K562 (cell line): ENCODE results near the gene AP3B1. TPM values are rescaled to one million over a fixed set of nuclear protein-coding genes. Genes with fewer than 3 reads are reported as not detected.

Source experiments
- TEAD2 ChIP-seq: fragments of 450-650 bp; IDR thresholded peaks from 2 replicates; pipeline ENCODE4 v1.6.1; 2016; ENCODE audit warnings: missing genetic modification characterization, control low read depth, missing compliant biosample characterization
- ZNF24 ChIP-seq: fragments of 450-650 bp; IDR thresholded peaks from 2 replicates; pipeline ENCODE4 v1.6.1; 2016
- polyA plus RNA-seq, 8 experiments: library from polyadenylated mRNA; depleted of rRNA in 4 of 8; stranded (reverse) in 5 of 8; unstranded in 3 of 8; fragments of >200 nt; fragmentation: Nextera tagmentation in 2 of 8; fragmentation: Illumina TruSeq in 1 of 8; extraction: Ambion mirVana in 2 of 8; extraction: Trizol in 1 of 8; gene quantifications; 2 replicates each; pipeline versions ENCODE4 v1.2.1 to v1.2.3, GENCODE V29; 2011 to 2014; ENCODE audit warnings: inconsistent platforms in 1 of 8, missing spikeins in 1 of 8
- total RNA-seq, 7 experiments: library from RNA; depleted of rRNA in 6 of 7; stranded (reverse); fragments of >200 nt in 6 of 7; fragmentation: Illumina TruSeq in 2 of 7; extraction: Trizol in 2 of 7; gene quantifications; 2 replicates each; pipeline versions ENCODE4 v1.2.1 to v1.2.3, GENCODE V29; 2011 to 2021; ENCODE audit warnings: low replicate concordance in 1 of 7
- TF ChIP-seq, protein P1 (sequence below): fragments of 450-650 bp; IDR thresholded peaks from 2 replicates; pipeline ENCODE4 v1.6.1; 2016; ENCODE audit warnings: mild to moderate bottlenecking, moderate library complexity

Gene AP3B1
- total and polyA plus RNA-seq, 9 of the 15 experiments (the other 6 are each of a cell fraction or from before 2014, with no cell fraction given) = 21.1 to 61.8 (median 42.2) TPM

DNA sequence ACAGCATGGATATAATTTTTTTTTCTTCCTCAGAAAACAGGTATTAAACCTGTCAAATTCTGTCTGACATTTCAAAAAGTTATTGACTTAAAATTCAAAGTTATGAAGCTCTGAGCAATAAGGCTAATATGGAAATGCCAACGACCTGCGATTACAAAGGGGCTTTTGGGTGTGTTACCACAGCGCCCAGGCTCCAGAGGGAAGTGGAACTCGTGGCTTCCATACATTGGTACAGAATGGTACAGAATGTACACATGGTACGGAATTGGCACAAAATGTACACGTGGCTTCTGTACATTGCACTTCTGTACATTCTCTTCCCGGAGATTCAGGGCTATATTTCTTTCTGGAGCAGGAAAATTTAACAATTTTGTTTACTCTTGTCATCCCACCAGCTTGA lies 293.3 kb downstream of the AP3B1 start (continued):
- TF ChIP-seq, protein P1, sequence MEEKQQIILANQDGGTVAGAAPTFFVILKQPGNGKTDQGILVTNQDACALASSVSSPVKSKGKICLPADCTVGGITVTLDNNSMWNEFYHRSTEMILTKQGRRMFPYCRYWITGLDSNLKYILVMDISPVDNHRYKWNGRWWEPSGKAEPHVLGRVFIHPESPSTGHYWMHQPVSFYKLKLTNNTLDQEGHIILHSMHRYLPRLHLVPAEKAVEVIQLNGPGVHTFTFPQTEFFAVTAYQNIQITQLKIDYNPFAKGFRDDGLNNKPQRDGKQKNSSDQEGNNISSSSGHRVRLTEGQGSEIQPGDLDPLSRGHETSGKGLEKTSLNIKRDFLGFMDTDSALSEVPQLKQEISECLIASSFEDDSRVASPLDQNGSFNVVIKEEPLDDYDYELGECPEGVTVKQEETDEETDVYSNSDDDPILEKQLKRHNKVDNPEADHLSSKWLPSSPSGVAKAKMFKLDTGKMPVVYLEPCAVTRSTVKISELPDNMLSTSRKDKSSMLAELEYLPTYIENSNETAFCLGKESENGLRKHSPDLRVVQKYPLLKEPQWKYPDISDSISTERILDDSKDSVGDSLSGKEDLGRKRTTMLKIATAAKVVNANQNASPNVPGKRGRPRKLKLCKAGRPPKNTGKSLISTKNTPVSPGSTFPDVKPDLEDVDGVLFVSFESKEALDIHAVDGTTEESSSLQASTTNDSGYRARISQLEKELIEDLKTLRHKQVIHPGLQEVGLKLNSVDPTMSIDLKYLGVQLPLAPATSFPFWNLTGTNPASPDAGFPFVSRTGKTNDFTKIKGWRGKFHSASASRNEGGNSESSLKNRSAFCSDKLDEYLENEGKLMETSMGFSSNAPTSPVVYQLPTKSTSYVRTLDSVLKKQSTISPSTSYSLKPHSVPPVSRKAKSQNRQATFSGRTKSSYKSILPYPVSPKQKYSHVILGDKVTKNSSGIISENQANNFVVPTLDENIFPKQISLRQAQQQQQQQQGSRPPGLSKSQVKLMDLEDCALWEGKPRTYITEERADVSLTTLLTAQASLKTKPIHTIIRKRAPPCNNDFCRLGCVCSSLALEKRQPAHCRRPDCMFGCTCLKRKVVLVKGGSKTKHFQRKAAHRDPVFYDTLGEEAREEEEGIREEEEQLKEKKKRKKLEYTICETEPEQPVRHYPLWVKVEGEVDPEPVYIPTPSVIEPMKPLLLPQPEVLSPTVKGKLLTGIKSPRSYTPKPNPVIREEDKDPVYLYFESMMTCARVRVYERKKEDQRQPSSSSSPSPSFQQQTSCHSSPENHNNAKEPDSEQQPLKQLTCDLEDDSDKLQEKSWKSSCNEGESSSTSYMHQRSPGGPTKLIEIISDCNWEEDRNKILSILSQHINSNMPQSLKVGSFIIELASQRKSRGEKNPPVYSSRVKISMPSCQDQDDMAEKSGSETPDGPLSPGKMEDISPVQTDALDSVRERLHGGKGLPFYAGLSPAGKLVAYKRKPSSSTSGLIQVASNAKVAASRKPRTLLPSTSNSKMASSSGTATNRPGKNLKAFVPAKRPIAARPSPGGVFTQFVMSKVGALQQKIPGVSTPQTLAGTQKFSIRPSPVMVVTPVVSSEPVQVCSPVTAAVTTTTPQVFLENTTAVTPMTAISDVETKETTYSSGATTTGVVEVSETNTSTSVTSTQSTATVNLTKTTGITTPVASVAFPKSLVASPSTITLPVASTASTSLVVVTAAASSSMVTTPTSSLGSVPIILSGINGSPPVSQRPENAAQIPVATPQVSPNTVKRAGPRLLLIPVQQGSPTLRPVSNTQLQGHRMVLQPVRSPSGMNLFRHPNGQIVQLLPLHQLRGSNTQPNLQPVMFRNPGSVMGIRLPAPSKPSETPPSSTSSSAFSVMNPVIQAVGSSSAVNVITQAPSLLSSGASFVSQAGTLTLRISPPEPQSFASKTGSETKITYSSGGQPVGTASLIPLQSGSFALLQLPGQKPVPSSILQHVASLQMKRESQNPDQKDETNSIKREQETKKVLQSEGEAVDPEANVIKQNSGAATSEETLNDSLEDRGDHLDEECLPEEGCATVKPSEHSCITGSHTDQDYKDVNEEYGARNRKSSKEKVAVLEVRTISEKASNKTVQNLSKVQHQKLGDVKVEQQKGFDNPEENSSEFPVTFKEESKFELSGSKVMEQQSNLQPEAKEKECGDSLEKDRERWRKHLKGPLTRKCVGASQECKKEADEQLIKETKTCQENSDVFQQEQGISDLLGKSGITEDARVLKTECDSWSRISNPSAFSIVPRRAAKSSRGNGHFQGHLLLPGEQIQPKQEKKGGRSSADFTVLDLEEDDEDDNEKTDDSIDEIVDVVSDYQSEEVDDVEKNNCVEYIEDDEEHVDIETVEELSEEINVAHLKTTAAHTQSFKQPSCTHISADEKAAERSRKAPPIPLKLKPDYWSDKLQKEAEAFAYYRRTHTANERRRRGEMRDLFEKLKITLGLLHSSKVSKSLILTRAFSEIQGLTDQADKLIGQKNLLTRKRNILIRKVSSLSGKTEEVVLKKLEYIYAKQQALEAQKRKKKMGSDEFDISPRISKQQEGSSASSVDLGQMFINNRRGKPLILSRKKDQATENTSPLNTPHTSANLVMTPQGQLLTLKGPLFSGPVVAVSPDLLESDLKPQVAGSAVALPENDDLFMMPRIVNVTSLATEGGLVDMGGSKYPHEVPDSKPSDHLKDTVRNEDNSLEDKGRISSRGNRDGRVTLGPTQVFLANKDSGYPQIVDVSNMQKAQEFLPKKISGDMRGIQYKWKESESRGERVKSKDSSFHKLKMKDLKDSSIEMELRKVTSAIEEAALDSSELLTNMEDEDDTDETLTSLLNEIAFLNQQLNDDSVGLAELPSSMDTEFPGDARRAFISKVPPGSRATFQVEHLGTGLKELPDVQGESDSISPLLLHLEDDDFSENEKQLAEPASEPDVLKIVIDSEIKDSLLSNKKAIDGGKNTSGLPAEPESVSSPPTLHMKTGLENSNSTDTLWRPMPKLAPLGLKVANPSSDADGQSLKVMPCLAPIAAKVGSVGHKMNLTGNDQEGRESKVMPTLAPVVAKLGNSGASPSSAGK = no peak
- TF ChIP-seq TEAD2 (tag) (no peak), ZNF24 (no peak)
- TF ChIP-seq, all 486 proteins: peak for 0
